COLO829 (cell line): Measurements from ENCODE around the gene COQ8A.

Experiments
- DNase-seq: peaks from one replicate; pipeline ENCODE4 v3.0.0; 2012; ENCODE audit warnings: low spot score

COQ8A gene

GRCh38 chr1:226974544-226975258, 34.6 kb downstream of the COQ8A start:
- DNase-seq: no peak

GRCh38 chr1:226975259-226976250, 35.5 kb downstream of the COQ8A start:
- no peak for DNase-seq

- DNase-seq: no peak
These were observed 36.3 kb downstream of the COQ8A start for GRCh38 chr1:226976276-226976977.

GRCh38 chr1:226976978-226977642, 37.0 kb downstream of the COQ8A start:
- DNase-seq: no peak

- DNase-seq: no peak
These were observed 37.7 kb downstream of the COQ8A start for GRCh38 chr1:226977643-226978431.

- no peak for DNase-seq
These were observed 38.5 kb downstream of the COQ8A start for GRCh38 chr1:226978432-226979114.

- DNase-seq: no peak
These were observed 39.0 kb downstream of the COQ8A start for GRCh38 chr1:226979115-226979516.

GRCh38 chr1:226979517-226980121, 39.5 kb downstream of the COQ8A start:
- DNase-seq: no peak

- no peak for DNase-seq
These were observed 40.0 kb downstream of the COQ8A start for GRCh38 chr1:226980122-226980560.

GRCh38 chr1:226980565-226981385, 40.7 kb downstream of the COQ8A start:
- DNase-seq: no peak

- no peak for DNase-seq
These were observed 41.3 kb downstream of the COQ8A start for GRCh38 chr1:226981386-226981817.

GRCh38 chr1:226981838-226982237, 41.7 kb downstream of the COQ8A start:
- no peak for DNase-seq

GRCh38 chr1:226982451-226983177, 42.5 kb downstream of the COQ8A start:
- no peak for DNase-seq

GRCh38 chr1:226983247-226983991, 43.3 kb downstream of the COQ8A start:
- no peak for DNase-seq

- DNase-seq: no peak
These were observed 43.9 kb downstream of the COQ8A start for GRCh38 chr1:226983992-226984364.

- DNase-seq: no peak
These were observed 44.6 kb downstream of the COQ8A start for GRCh38 chr1:226984521-226985238.

GRCh38 chr1:226985239-226985838, 45.2 kb downstream of the COQ8A start:
- DNase-seq: no peak
